PC-9 (cell line): Measurements from ENCODE around the gene WFDC12. TPM values are rescaled to one million over a fixed set of nuclear protein-coding genes. Genes with fewer than 3 reads are reported as not detected.

ENCODE experiments used
- BruUV-seq: library from RNA; stranded (reverse); fragments of 400-500 nt; replicated peaks from 2 replicates; lab custom pipeline; 2021; lab: Mats Ljungman, UMichigan
- CTCF ChIA-PET: fragments of 300-600 bp; sonication (Branson Sonifier 250); formaldehyde crosslinking; loops from one replicate; lab custom pipeline; 2022; ENCODE audit warnings: antibody characterized with exemption; lab: Charles Lee
- POLR2A ChIA-PET: fragments of 300-600 bp; sonication (Branson Sonifier 250); formaldehyde crosslinking; loops from one replicate; lab custom pipeline; 2022; ENCODE audit warnings: antibody characterized with exemption; ENCODE audit not compliant: unreplicated experiment; lab: Charles Lee
- DNase-seq, 2 experiments: peaks; one replicate each; pipeline versions ENCODE4 v3.0.0 to v3.0.0-alpha.2; 2015 to 2022; ENCODE audit warnings: mixed read lengths in 1 of 2
- H2AFZ ChIP-seq: fragments of 200-600 bp; sonication (generic); 2 replicates; pipeline ENCODE4 v1.8.1; 2017; ENCODE audit warnings: antibody characterized with exemption
- H3F3A ChIP-seq: fragments of 200-600 bp; sonication (generic); 2 replicates; pipeline ENCODE4 v1.8.1; 2017; ENCODE audit warnings: antibody characterized with exemption, mild to moderate bottlenecking, low read depth; ENCODE audit not compliant: insufficient read depth
- H3K27ac ChIP-seq: fragments of 200-600 bp; sonication (generic); 2 replicates; pipeline ENCODE4 v1.6.1; 2016; ENCODE audit warnings: mixed run types
- H3K27me3 ChIP-seq: fragments of 200-600 bp; sonication (generic); 2 replicates; pipeline ENCODE4 v1.6.1; 2016; ENCODE audit warnings: low read depth, mixed run types; ENCODE audit not compliant: insufficient read depth
- H3K36me3 ChIP-seq: fragments of 200-600 bp; sonication (generic); 2 replicates; pipeline ENCODE4 v1.6.1; 2016; ENCODE audit warnings: low read depth, mixed run types
- H3K4me1 ChIP-seq: fragments of 200-600 bp; sonication (generic); replicated peaks from 2 replicates; pipeline ENCODE4 v1.6.1; 2016; ENCODE audit warnings: mixed run types; ENCODE audit not compliant: insufficient read depth
- H3K4me2 ChIP-seq: fragments of 200-600 bp; sonication (generic); 2 replicates; pipeline ENCODE4 v1.6.1; 2017; ENCODE audit warnings: mixed run types
- H3K4me3 ChIP-seq: fragments of 200-600 bp; sonication (generic); 2 replicates; pipeline ENCODE4 v1.6.1; 2016; ENCODE audit warnings: mixed run types
- H3K79me2 ChIP-seq: fragments of 200-600 bp; sonication (generic); 2 replicates; pipeline ENCODE4 v1.6.1; 2017; ENCODE audit warnings: low read depth, mixed run types
- H3K9me2 ChIP-seq: fragments of 200-600 bp; sonication (generic); 2 replicates; pipeline ENCODE4 v1.8.1; 2017; ENCODE audit warnings: mild to moderate bottlenecking; ENCODE audit not compliant: insufficient read depth
- H3K9me3 ChIP-seq: fragments of 200-600 bp; sonication (generic); 2 replicates; pipeline ENCODE4 v1.8.1; 2016; ENCODE audit warnings: low read depth; ENCODE audit not compliant: insufficient read depth
- H4K20me1 ChIP-seq: fragments of 200-600 bp; sonication (generic); 2 replicates; pipeline ENCODE4 v1.8.1; 2017; ENCODE audit not compliant: insufficient read depth
- CTCF ChIP-seq: fragments of 200-600 bp; sonication (generic); conservative IDR thresholded peaks from 2 replicates; pipeline ENCODE4 v1.6.1; 2017; ENCODE audit warnings: mixed run types, antibody characterized with exemption, mild to moderate bottlenecking, moderate library complexity
- EZH2 ChIP-seq: fragments of 200-600 bp; sonication (generic); IDR thresholded peaks from 2 replicates; pipeline ENCODE4 v1.8.0; 2017; ENCODE audit warnings: antibody characterized with exemption, low read depth
- intact Hi-C: fragments of 100-400 bp; cut with micrococcal nuclease; formaldehyde crosslinking; loops from one replicate; pipeline ENCODE4 v1.10.0; 2022; ENCODE audit not compliant: unreplicated experiment
- total RNA-seq: library from RNA; stranded (reverse); gene quantifications from 2 replicates; pipeline ENCODE4 v1.2.3, GENCODE V29; 2021

Gene WFDC12
- total RNA-seq, 1 experiment from 2014 or later, result not detected

GRCh38 chr20:45115386-45115774 is 8.9 kb downstream of the WFDC12 start:
- no peak overlapping the region for H3K4me2 ChIP-seq
- no peaks in the 10 kb centered on the region for H4K20me1 ChIP-seq
- TF ChIP-seq CTCF (no peak), EZH2 (no peak)
- no peaks in the 10 kb centered on the region for H3K79me2 ChIP-seq
- no peaks in the 10 kb centered on the region for H3F3A ChIP-seq
- H3K36me3 ChIP-seq, result no peaks in the 10 kb centered on the region
- no peak overlapping the region for H3K27ac ChIP-seq
- H2AFZ ChIP-seq, result no peak overlapping the region
- no peaks in the 10 kb centered on the region for H3K4me1 ChIP-seq
- intact Hi-C loops, result no loop called here
- POLR2A ChIA-PET, result no interaction called here
- no peak overlapping the region for H3K4me3 ChIP-seq
- CTCF ChIA-PET, result interaction anchor here (0.6 to 1.4 kb wide), 3 partner anchors 9 to 130 kb away, joined by 3 to 6 read pairs (median 3); no protein-coding TSS in a partner anchor
- H3K9me2 ChIP-seq, result no peaks in the 10 kb centered on the region
- BruUV-seq, result no TSS peak
- no peaks in the 10 kb centered on the region for H3K9me3 ChIP-seq
- DNase-seq, result no peak
- H3K27me3 ChIP-seq, result no peaks in the 10 kb centered on the region

GRCh38 chr20:45114465-45115385 is 9.5 kb downstream of the WFDC12 start, which contains the start of gene WFDC5:
Gene WFDC5, minus strand, starts transcription at chr20:45115174. Its CDS starts 91 bp downstream, at chr20:45115083.
- intact Hi-C loops, result no loop called here
- Histone ChIP-seq H3K9me3 (no peaks in the 10 kb centered on the region), H3K27ac (no peak within 1 kb of the TSS), H3K4me2 (no peak within 1 kb of the TSS), H2AFZ (no peak within 1 kb of the TSS), H3K27me3 (no peaks in the 10 kb centered on the region), H3F3A (no peaks in the 10 kb centered on the region), H3K4me3 (no peak within 1 kb of the TSS), H3K79me2 (no peaks in the 10 kb centered on the region), H3K9me2 (no peaks in the 10 kb centered on the region), H3K36me3 (no peaks in the 10 kb centered on the region), H4K20me1 (no peaks in the 10 kb centered on the region), H3K4me1 (no peaks in the 10 kb centered on the region)
- TF ChIP-seq CTCF, result no peak
- no peak for TF ChIP-seq EZH2
- ChIA-PET POLR2A (interaction anchor here (0.8 kb wide), 1 partner anchor 62 kb away, joined by 3 read pairs; no protein-coding TSS in a partner anchor), CTCF (interaction anchor here (0.6 to 1.2 kb wide), 2 partner anchors 115 to 129 kb away, joined by 3 read pairs; no protein-coding TSS in a partner anchor)
- DNase-seq, result no peak
- no TSS peak for BruUV-seq

- Histone ChIP-seq H2AFZ (no peak overlapping the region), H3F3A (no peaks in the 10 kb centered on the region), H3K9me3 (no peaks in the 10 kb centered on the region), H3K4me3 (no peak overlapping the region), H4K20me1 (no peaks in the 10 kb centered on the region), H3K36me3 (no peaks in the 10 kb centered on the region), H3K4me2 (no peak overlapping the region), H3K4me1 (no peaks in the 10 kb centered on the region), H3K79me2 (no peaks in the 10 kb centered on the region), H3K9me2 (no peaks in the 10 kb centered on the region), H3K27ac (no peak overlapping the region), H3K27me3 (no peaks in the 10 kb centered on the region)
- ChIA-PET POLR2A (interaction anchor here (0.8 kb wide), 1 partner anchor 63 kb away, joined by 3 read pairs; no protein-coding TSS in a partner anchor), CTCF (no interaction called here)
- no peak for DNase-seq
- TF ChIP-seq CTCF (no peak), EZH2 (no peak)
- no TSS peak for BruUV-seq
- intact Hi-C loops, result no loop called here
These were observed 10.4 kb downstream of the WFDC12 start for GRCh38 chr20:45113865-45114264.
